ENCODE results near the gene GRAMD1A.
A peak's percentile ranks its signal among the peaks of the same experiment; 100 is the strongest.
"Not testable (repeated sequence)": the region's sequence is repeated elsewhere in the genome, so short reads cannot be mapped to it uniquely, and the experiment has no call there.

The GRAMD1A gene

DNA sequence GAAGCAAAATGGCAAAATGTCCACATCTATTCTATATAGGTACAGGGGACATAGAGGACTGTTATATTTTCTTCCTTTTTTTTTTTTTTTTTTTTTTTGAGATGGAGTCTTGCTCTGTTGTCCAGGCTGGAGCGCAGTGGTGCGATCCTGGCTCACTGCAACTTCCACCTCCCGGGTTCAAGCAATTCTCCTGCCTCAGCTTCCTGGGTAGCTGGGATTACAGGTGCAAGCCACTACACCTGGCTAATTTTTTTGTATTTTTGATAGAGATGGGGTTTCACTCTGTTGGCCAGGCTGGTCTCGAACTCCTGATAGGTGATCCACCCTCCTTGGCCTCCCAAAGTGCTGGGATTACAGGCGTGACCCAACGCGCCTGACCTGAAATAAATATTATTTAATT, 1.9 kb upstream of the GRAMD1A start:
- H3K27ac ChIP-seq (ENCODE audit: low read length); H3K27me3 ChIP-seq (ENCODE audit: control insufficient read depth, insufficient read depth, low read length); H3K9me3 ChIP-seq (ENCODE audit: control insufficient read depth, low read depth, low read length); H3K4me3 ChIP-seq (ENCODE audit: low read length); H3K36me3 ChIP-seq (ENCODE audit: control insufficient read depth, low read depth, low read length): not testable (repeated sequence)
- Histone ChIP-seq H3K9ac (ENCODE audit: low read length) (peak overlapping the region; percentile 78), H3K4me1 (ENCODE audit: control insufficient read depth, low read depth, low read length) (peaks cover 12% of the 10 kb centered on the region)

DNA sequence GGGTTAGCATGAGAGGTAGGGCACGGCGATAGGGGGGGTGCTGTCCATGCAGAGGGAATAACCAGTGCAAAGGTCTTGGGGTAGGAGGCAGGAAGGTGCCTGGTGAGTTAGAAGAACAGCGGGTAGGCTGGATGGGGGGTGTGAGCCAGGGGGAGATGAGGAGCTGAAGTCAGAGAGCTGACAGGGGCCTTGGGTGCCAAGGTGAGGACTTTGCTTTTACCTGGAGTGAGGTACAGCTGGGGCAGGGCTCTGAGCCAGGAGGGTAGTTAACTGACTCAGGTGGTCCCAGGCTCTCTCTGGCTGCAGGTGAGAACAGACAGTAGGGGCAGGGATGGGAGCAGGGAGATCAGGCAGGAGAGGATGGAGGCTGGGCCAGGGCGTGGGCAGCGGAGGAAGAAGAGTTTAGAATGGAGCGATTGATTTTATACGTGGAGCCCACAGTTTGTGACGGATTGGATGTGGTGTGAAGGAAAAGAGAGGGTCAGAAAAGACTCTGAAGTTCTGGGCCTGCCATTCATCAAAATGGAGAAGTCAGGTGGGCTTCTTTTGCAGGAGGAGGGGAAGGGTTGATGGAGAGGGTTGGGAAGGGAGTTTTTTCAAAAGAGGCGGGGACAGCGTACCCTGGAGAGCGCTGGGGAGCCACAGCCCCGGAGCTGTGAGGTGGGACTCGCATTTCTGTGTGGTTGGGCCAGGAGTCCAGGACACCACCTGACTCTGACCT, 1.2 kb upstream of the GRAMD1A start:
- Histone ChIP-seq H3K9ac (ENCODE audit: low read length) (peak overlapping the region; percentile 78), H3K9me3 (ENCODE audit: control insufficient read depth, low read depth, low read length) (no peaks in the 10 kb centered on the region), H3K4me3 (ENCODE audit: low read length) (peak overlapping the region; percentile 69), H3K27me3 (ENCODE audit: control insufficient read depth, insufficient read depth, low read length) (no peaks in the 10 kb centered on the region), H3K27ac (ENCODE audit: low read length) (peak overlapping the region; percentile 75), H3K36me3 (ENCODE audit: control insufficient read depth, low read depth, low read length) (peaks cover 7% of the 10 kb centered on the region), H3K4me1 (ENCODE audit: control insufficient read depth, low read depth, low read length) (peaks cover 15% of the 10 kb centered on the region)

GRCh38 chr19:35000338-35000646, 169 bp downstream of the GRAMD1A start:
- Histone ChIP-seq H3K4me1 (ENCODE audit: control insufficient read depth, low read depth, low read length) (peaks cover 15% of the 10 kb centered on the region), H3K27me3 (ENCODE audit: control insufficient read depth, insufficient read depth, low read length) (no peaks in the 10 kb centered on the region), H3K9ac (ENCODE audit: low read length) (peak overlapping the region; percentile 86), H3K4me3 (ENCODE audit: low read length) (peak overlapping the region; percentile 85), H3K9me3 (ENCODE audit: control insufficient read depth, low read depth, low read length) (no peaks in the 10 kb centered on the region), H3K27ac (ENCODE audit: low read length) (no peak overlapping the region), H3K36me3 (ENCODE audit: control insufficient read depth, low read depth, low read length) (peaks cover 12% of the 10 kb centered on the region)

GRCh38 chr19:35000647-35001501, 751 bp downstream of the GRAMD1A start:
- peaks cover 18% of the 10 kb centered on the region for H3K36me3 ChIP-seq (ENCODE audit: control insufficient read depth, low read depth, low read length)
- H3K4me3 ChIP-seq (ENCODE audit: low read length) = peak overlapping the region; percentile 85
- H3K9ac ChIP-seq (ENCODE audit: low read length) = peak overlapping the region; percentile 86
- H3K27ac ChIP-seq (ENCODE audit: low read length) = peak overlapping the region; percentile 19
- H3K9me3 ChIP-seq (ENCODE audit: control insufficient read depth, low read depth, low read length) = no peaks in the 10 kb centered on the region
- peaks cover 15% of the 10 kb centered on the region for H3K4me1 ChIP-seq (ENCODE audit: control insufficient read depth, low read depth, low read length)
- H3K27me3 ChIP-seq (ENCODE audit: control insufficient read depth, insufficient read depth, low read length) = no peaks in the 10 kb centered on the region

DNA sequence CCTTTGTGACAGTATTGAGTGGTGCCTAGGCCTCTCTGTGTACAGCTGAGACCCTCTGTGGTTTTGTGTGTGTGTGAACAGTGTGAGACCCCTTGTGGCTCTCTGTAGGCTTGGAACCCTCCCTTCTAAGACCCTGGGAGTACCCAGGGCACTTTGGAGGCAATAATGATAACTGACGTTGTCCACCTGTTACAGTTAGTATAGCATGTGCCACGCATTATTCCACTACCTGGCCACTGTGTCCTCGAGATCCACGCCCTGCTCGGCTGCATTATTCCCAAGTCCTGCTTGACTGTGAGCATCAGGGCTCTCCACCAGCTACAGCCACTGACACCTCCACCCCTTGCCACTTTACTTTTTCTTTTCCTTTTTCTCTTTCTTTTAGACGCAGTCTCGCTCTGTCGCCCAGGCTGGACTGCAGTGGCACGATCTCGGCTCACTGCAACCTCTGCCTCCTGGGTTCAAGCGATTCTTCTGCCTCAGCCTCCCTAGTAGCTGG, 2.0 kb downstream of the GRAMD1A start:
- Histone ChIP-seq H3K36me3 (ENCODE audit: control insufficient read depth, low read depth, low read length) (peaks cover 30% of the 10 kb centered on the region), H3K27ac (ENCODE audit: low read length) (no peak overlapping the region), H3K27me3 (ENCODE audit: control insufficient read depth, insufficient read depth, low read length) (no peaks in the 10 kb centered on the region), H3K4me3 (ENCODE audit: low read length) (peak overlapping the region; percentile 85), H3K4me1 (ENCODE audit: control insufficient read depth, low read depth, low read length) (peaks cover 15% of the 10 kb centered on the region), H3K9me3 (ENCODE audit: control insufficient read depth, low read depth, low read length) (no peaks in the 10 kb centered on the region), H3K9ac (ENCODE audit: low read length) (no peak overlapping the region)

- Histone ChIP-seq H3K36me3 (ENCODE audit: control insufficient read depth, low read depth, low read length) (peaks cover 40% of the 10 kb centered on the region), H3K27me3 (ENCODE audit: control insufficient read depth, insufficient read depth, low read length) (no peaks in the 10 kb centered on the region), H3K4me1 (ENCODE audit: control insufficient read depth, low read depth, low read length) (peaks cover 10% of the 10 kb centered on the region), H3K27ac (ENCODE audit: low read length) (peak overlapping the region; percentile 22), H3K9me3 (ENCODE audit: control insufficient read depth, low read depth, low read length) (no peaks in the 10 kb centered on the region), H3K4me3 (ENCODE audit: low read length) (no peak overlapping the region), H3K9ac (ENCODE audit: low read length) (no peak overlapping the region)
These were observed 4.6 kb downstream of the GRAMD1A start for GRCh38 chr19:35004517-35005255.

- no peaks in the 10 kb centered on the region for H3K9me3 ChIP-seq (ENCODE audit: control insufficient read depth, low read depth, low read length)
- H3K4me1 ChIP-seq (ENCODE audit: control insufficient read depth, low read depth, low read length) = peaks cover 10% of the 10 kb centered on the region
- H3K36me3 ChIP-seq (ENCODE audit: control insufficient read depth, low read depth, low read length) = peaks cover 46% of the 10 kb centered on the region
- no peaks in the 10 kb centered on the region for H3K27me3 ChIP-seq (ENCODE audit: control insufficient read depth, insufficient read depth, low read length)
- H3K4me3 ChIP-seq (ENCODE audit: low read length) = no peak overlapping the region
- H3K9ac ChIP-seq (ENCODE audit: low read length) = no peak overlapping the region
- no peak overlapping the region for H3K27ac ChIP-seq (ENCODE audit: low read length)
These were observed 5.3 kb downstream of the GRAMD1A start for GRCh38 chr19:35005256-35005977.

GRCh38 chr19:35006007-35006341, 5.9 kb downstream of the GRAMD1A start:
- H3K9ac ChIP-seq (ENCODE audit: low read length); H3K4me3 ChIP-seq (ENCODE audit: low read length); H3K4me1 ChIP-seq (ENCODE audit: control insufficient read depth, low read depth, low read length); H3K9me3 ChIP-seq (ENCODE audit: control insufficient read depth, low read depth, low read length); H3K27me3 ChIP-seq (ENCODE audit: control insufficient read depth, insufficient read depth, low read length); H3K27ac ChIP-seq (ENCODE audit: low read length): not testable (repeated sequence)
- H3K36me3 ChIP-seq (ENCODE audit: control insufficient read depth, low read depth, low read length) = peaks cover 50% of the 10 kb centered on the region

GRCh38 chr19:35006342-35006998, 6.3 kb downstream of the GRAMD1A start:
- peaks cover 10% of the 10 kb centered on the region for H3K4me1 ChIP-seq (ENCODE audit: control insufficient read depth, low read depth, low read length)
- peaks cover 55% of the 10 kb centered on the region for H3K36me3 ChIP-seq (ENCODE audit: control insufficient read depth, low read depth, low read length)
- H3K27me3 ChIP-seq (ENCODE audit: control insufficient read depth, insufficient read depth, low read length) = no peaks in the 10 kb centered on the region
- H3K9ac ChIP-seq (ENCODE audit: low read length) = no peak overlapping the region
- no peak overlapping the region for H3K27ac ChIP-seq (ENCODE audit: low read length)
- no peaks in the 10 kb centered on the region for H3K9me3 ChIP-seq (ENCODE audit: control insufficient read depth, low read depth, low read length)
- H3K4me3 ChIP-seq (ENCODE audit: low read length) = no peak overlapping the region

GRCh38 chr19:35006999-35007365, 6.9 kb downstream of the GRAMD1A start:
- Histone ChIP-seq H3K27me3 (ENCODE audit: control insufficient read depth, insufficient read depth, low read length) (no peaks in the 10 kb centered on the region), H3K36me3 (ENCODE audit: control insufficient read depth, low read depth, low read length) (peaks cover 60% of the 10 kb centered on the region), H3K9me3 (ENCODE audit: control insufficient read depth, low read depth, low read length) (no peaks in the 10 kb centered on the region), H3K4me1 (ENCODE audit: control insufficient read depth, low read depth, low read length) (peaks cover 10% of the 10 kb centered on the region), H3K9ac (ENCODE audit: low read length) (no peak overlapping the region), H3K4me3 (ENCODE audit: low read length) (no peak overlapping the region), H3K27ac (ENCODE audit: low read length) (no peak overlapping the region)

DNA sequence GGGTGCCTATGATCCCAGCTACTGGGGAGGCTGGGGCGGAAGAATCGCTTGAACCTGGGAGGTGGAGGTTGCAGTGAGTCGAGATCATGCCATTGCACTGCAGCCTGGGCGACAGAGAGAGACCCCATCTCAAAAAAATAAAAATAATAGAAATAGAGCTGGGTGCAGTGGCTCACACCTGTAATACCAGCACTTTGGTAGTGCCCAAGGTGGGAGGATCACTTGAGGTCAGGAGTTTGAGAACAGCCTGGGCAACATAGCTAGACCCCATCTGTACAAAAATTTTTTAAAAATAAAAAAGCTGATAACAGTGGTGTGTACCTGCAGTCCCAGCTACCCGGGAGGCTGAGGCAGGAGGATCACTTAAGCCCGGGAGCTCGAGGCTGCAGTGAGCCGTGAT, 7.3 kb downstream of the GRAMD1A start:
- not testable (repeated sequence) for H3K27ac ChIP-seq (ENCODE audit: low read length); H3K4me3 ChIP-seq (ENCODE audit: low read length); H3K27me3 ChIP-seq (ENCODE audit: control insufficient read depth, insufficient read depth, low read length); H3K9me3 ChIP-seq (ENCODE audit: control insufficient read depth, low read depth, low read length); H3K9ac ChIP-seq (ENCODE audit: low read length); H3K4me1 ChIP-seq (ENCODE audit: control insufficient read depth, low read depth, low read length)
- H3K36me3 ChIP-seq (ENCODE audit: control insufficient read depth, low read depth, low read length) = peaks cover 64% of the 10 kb centered on the region

Data from iPS-18a (cell line).